Neural progenitor cell (in vitro differentiated cells): ENCODE results near the gene USP17L26. TPM values are rescaled to one million over a fixed set of nuclear protein-coding genes. Genes with fewer than 3 reads are reported as not detected.
"Not testable (repeated sequence)": the region's sequence is repeated elsewhere in the genome, so short reads cannot be mapped to it uniquely, and the experiment has no call there.

ENCODE experiments used
- DNase-seq: peaks from one replicate; pipeline ENCODE4 v3.0.0-alpha.2; 2016; ENCODE audit warnings: low spot score
- H2AFZ ChIP-seq: fragments of 200-600 bp; sonication (generic); replicated peaks from 2 replicates; pipeline ENCODE4 v1.6.1; 2016; ENCODE audit warnings: antibody characterized with exemption
- H3F3A ChIP-seq: fragments of 200-600 bp; sonication (generic); 2 replicates; pipeline ENCODE4 v1.6.1; 2016; ENCODE audit warnings: antibody characterized with exemption, low read depth
- H3K27ac ChIP-seq: fragments of 200-600 bp; sonication (generic); 2 replicates; pipeline ENCODE4 v1.5.1; 2016; ENCODE audit warnings: mild to moderate bottlenecking
- H3K27me3 ChIP-seq: fragments of 200-600 bp; sonication (generic); 2 replicates; pipeline ENCODE4 v1.6.1; 2016; ENCODE audit warnings: mild to moderate bottlenecking, moderate library complexity
- H3K36me3 ChIP-seq: fragments of 200-600 bp; sonication (generic); 2 replicates; pipeline ENCODE4 v1.5.1; 2016
- H3K4me1 ChIP-seq: fragments of 200-600 bp; sonication (generic); 2 replicates; pipeline ENCODE4 v1.6.1; 2016; ENCODE audit warnings: mixed run types
- H3K4me2 ChIP-seq: fragments of 200-600 bp; sonication (generic); 2 replicates; pipeline ENCODE4 v1.6.1; 2016
- H3K4me3 ChIP-seq: fragments of 200-600 bp; sonication (generic); 2 replicates; pipeline ENCODE4 v1.5.1; 2016
- H3K79me2 ChIP-seq: fragments of 200-600 bp; sonication (generic); 2 replicates; pipeline ENCODE4 v1.6.1; 2016; ENCODE audit warnings: low read depth
- H3K9ac ChIP-seq: fragments of 200-600 bp; sonication (generic); 2 replicates; pipeline ENCODE4 v1.6.1; 2016
- H3K9me3 ChIP-seq: fragments of 200-600 bp; sonication (generic); 2 replicates; pipeline ENCODE4 v1.5.1; 2016; ENCODE audit warnings: low read depth
- H4K20me1 ChIP-seq: fragments of 200-600 bp; sonication (generic); 2 replicates; pipeline ENCODE4 v1.6.1; 2016; ENCODE audit warnings: low read depth
- H3K27ac Mint-ChIP-seq: 3 replicates; pipeline ENCODE4 v1.8.0; 2021; ENCODE audit warnings: mixed read lengths
- H3K27me3 Mint-ChIP-seq: 2 replicates; pipeline ENCODE4 v1.8.0; 2022; ENCODE audit warnings: low read depth, mild to moderate bottlenecking, inconsistent platforms, moderate library complexity, mixed read lengths; ENCODE audit not compliant: insufficient read depth
- H3K36me3 Mint-ChIP-seq: 3 replicates; pipeline ENCODE4 v1.8.0; 2021; ENCODE audit warnings: mixed read lengths
- H3K4me1 Mint-ChIP-seq: 3 replicates; pipeline ENCODE4 v1.8.0; 2021; ENCODE audit warnings: mixed read lengths
- H3K4me3 Mint-ChIP-seq: 3 replicates; pipeline ENCODE4 v1.8.0; 2021; ENCODE audit warnings: mild to moderate bottlenecking, moderate library complexity, mixed read lengths
- H3K9me3 Mint-ChIP-seq: 3 replicates; pipeline ENCODE4 v1.8.0; 2020; ENCODE audit warnings: mixed read lengths
- total RNA-seq: library from RNA; depleted of rRNA; stranded (reverse); fragments of >200 nt; gene quantifications from 2 replicates; pipeline ENCODE4 v1.2.3, GENCODE V29; 2015; ENCODE audit warnings: low replicate concordance

The USP17L26 gene, protein sequence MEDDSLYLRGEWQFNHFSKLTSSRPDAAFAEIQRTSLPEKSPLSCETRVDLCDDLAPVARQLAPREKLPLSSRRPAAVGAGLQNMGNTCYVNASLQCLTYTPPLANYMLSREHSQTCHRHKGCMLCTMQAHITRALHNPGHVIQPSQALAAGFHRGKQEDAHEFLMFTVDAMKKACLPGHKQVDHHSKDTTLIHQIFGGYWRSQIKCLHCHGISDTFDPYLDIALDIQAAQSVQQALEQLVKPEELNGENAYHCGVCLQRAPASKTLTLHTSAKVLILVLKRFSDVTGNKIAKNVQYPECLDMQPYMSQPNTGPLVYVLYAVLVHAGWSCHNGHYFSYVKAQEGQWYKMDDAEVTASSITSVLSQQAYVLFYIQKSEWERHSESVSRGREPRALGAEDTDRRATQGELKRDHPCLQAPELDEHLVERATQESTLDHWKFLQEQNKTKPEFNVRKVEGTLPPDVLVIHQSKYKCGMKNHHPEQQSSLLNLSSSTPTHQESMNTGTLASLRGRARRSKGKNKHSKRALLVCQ
- not detected in 2 replicates for total RNA-seq

DNA sequence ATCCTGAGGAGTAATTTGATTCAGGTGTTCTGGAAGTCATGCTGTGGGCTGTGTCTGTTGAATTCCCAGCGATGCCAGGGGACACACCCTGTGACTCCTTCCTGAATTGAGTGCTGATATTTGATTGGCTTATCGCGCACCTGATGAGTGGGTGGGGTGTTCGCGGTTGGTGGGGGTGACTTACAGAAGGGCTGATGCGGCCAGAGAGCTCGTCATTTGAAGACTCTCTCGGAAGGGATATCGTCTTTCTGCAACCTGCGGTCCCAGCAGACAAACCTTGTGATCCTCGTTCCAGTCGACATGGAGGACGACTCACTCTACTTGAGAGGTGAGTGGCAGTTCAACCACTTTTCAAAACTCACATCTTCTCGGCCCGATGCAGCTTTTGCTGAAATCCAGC, at the start of gene USP17L26:
Gene USP17L26 (plus strand): TSS at position 301 of the 400 bp plus-strand sequence. CDS start 0 bp downstream, at position 301.
- H3K4me2 ChIP-seq, H3K4me1 Mint-ChIP-seq, H3K4me1 ChIP-seq, H3K27me3 Mint-ChIP-seq, H3K27ac ChIP-seq, H3K27ac Mint-ChIP-seq, H3K9ac ChIP-seq, H3K9me3 ChIP-seq, H3K4me3 ChIP-seq, H3K9me3 Mint-ChIP-seq, H3K4me3 Mint-ChIP-seq, H4K20me1 ChIP-seq, DNase-seq, H3K36me3 ChIP-seq, H3F3A ChIP-seq, H3K36me3 Mint-ChIP-seq, H3K27me3 ChIP-seq, H3K79me2 ChIP-seq, H2AFZ ChIP-seq: not testable (repeated sequence)

- H3K4me1 ChIP-seq, H4K20me1 ChIP-seq, DNase-seq, H3K79me2 ChIP-seq, H3K4me3 ChIP-seq, H2AFZ ChIP-seq, H3K4me1 Mint-ChIP-seq, H3K27me3 ChIP-seq, H3K27ac Mint-ChIP-seq, H3K27me3 Mint-ChIP-seq, H3K9me3 Mint-ChIP-seq, H3K9me3 ChIP-seq, H3K27ac ChIP-seq, H3F3A ChIP-seq, H3K4me2 ChIP-seq, H3K9ac ChIP-seq, H3K36me3 ChIP-seq, H3K4me3 Mint-ChIP-seq, H3K36me3 Mint-ChIP-seq: not testable (repeated sequence)
Observed at GRCh38 chr4:9324191-9324590, 10.3 kb upstream of the USP17L26 start.

DNA sequence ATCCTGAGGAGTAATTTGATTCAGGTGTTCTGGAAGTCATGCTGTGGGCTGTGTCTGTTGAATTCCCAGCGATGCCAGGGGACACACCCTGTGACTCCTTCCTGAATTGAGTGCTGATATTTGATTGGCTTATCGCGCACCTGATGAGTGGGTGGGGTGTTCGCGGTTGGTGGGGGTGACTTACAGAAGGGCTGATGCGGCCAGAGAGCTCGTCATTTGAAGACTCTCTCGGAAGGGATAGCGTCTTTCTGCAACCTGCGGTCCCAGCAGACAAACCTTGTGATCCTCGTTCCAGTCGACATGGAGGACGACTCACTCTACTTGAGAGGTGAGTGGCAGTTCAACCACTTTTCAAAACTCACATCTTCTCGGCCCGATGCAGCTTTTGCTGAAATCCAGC, 9.6 kb upstream of the USP17L26 start, which contains the start of gene USP17L24:
Gene USP17L24 (plus strand): TSS at position 301 of the 400 bp plus-strand sequence. CDS start 0 bp downstream, at position 301.
- not testable (repeated sequence) for H2AFZ ChIP-seq, H3K4me1 Mint-ChIP-seq, H3K27me3 ChIP-seq, H3F3A ChIP-seq, H3K4me3 Mint-ChIP-seq, H3K36me3 Mint-ChIP-seq, H4K20me1 ChIP-seq, H3K9ac ChIP-seq, H3K9me3 Mint-ChIP-seq, H3K4me2 ChIP-seq, H3K27me3 Mint-ChIP-seq, H3K4me1 ChIP-seq, H3K27ac Mint-ChIP-seq, H3K36me3 ChIP-seq, H3K27ac ChIP-seq, H3K79me2 ChIP-seq, H3K4me3 ChIP-seq, DNase-seq, H3K9me3 ChIP-seq

- not testable (repeated sequence) for H3K4me3 ChIP-seq, H3F3A ChIP-seq, H3K4me1 ChIP-seq, H3K9me3 Mint-ChIP-seq, H2AFZ ChIP-seq, DNase-seq, H3K9me3 ChIP-seq, H3K79me2 ChIP-seq, H3K36me3 Mint-ChIP-seq, H3K4me2 ChIP-seq, H3K9ac ChIP-seq, H3K4me3 Mint-ChIP-seq, H4K20me1 ChIP-seq, H3K27ac ChIP-seq, H3K4me1 Mint-ChIP-seq, H3K27ac Mint-ChIP-seq, H3K36me3 ChIP-seq, H3K27me3 Mint-ChIP-seq, H3K27me3 ChIP-seq
Observed at GRCh38 chr4:9329611-9330010, 4.8 kb upstream of the USP17L26 start, which contains the start of gene USP17L25. Gene USP17L25 (plus strand): TSS chr4:9329911. CDS start chr4:9329911, 0 bp downstream.

DNA sequence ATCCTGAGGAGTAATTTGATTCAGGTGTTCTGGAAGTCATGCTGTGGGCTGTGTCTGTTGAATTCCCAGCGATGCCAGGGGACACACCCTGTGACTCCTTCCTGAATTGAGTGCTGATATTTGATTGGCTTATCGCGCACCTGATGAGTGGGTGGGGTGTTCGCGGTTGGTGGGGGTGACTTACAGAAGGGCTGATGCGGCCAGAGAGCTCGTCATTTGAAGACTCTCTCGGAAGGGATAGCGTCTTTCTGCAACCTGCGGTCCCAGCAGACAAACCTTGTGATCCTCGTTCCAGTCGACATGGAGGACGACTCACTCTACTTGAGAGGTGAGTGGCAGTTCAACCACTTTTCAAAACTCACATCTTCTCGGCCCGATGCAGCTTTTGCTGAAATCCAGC, 4.6 kb downstream of the USP17L26 start, which contains the start of gene USP17L5:
Gene USP17L5 (plus strand): TSS at position 301 of the 400 bp plus-strand sequence. CDS start 0 bp downstream, at position 301.
- H3K36me3 ChIP-seq, H3K4me1 Mint-ChIP-seq, H3K79me2 ChIP-seq, H3K4me1 ChIP-seq, H3K9me3 Mint-ChIP-seq, DNase-seq, H3K27ac ChIP-seq, H2AFZ ChIP-seq, H3K27me3 ChIP-seq, H3K4me3 Mint-ChIP-seq, H3K27me3 Mint-ChIP-seq, H3F3A ChIP-seq, H3K36me3 Mint-ChIP-seq, H3K9ac ChIP-seq, H3K27ac Mint-ChIP-seq, H4K20me1 ChIP-seq, H3K9me3 ChIP-seq, H3K4me3 ChIP-seq, H3K4me2 ChIP-seq: not testable (repeated sequence)

DNA sequence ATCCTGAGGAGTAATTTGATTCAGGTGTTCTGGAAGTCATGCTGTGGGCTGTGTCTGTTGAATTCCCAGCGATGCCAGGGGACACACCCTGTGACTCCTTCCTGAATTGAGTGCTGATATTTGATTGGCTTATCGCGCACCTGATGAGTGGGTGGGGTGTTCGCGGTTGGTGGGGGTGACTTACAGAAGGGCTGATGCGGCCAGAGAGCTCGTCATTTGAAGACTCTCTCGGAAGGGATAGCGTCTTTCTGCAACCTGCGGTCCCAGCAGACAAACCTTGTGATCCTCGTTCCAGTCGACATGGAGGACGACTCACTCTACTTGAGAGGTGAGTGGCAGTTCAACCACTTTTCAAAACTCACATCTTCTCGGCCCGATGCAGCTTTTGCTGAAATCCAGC, 9.4 kb downstream of the USP17L26 start, which contains the start of gene USP17L27:
Gene USP17L27 (plus strand): TSS at position 301 of the 400 bp plus-strand sequence. CDS start 0 bp downstream, at position 301.
- H3K27me3 ChIP-seq, H3K9me3 Mint-ChIP-seq, H3K9me3 ChIP-seq, H3K4me3 ChIP-seq, H3K27ac Mint-ChIP-seq, H3K27me3 Mint-ChIP-seq, H3K79me2 ChIP-seq, H3K4me1 Mint-ChIP-seq, DNase-seq, H3K27ac ChIP-seq, H3K4me2 ChIP-seq, H3K4me1 ChIP-seq, H3K9ac ChIP-seq, H3K4me3 Mint-ChIP-seq, H3K36me3 Mint-ChIP-seq, H4K20me1 ChIP-seq, H3F3A ChIP-seq, H3K36me3 ChIP-seq, H2AFZ ChIP-seq: not testable (repeated sequence)

DNA sequence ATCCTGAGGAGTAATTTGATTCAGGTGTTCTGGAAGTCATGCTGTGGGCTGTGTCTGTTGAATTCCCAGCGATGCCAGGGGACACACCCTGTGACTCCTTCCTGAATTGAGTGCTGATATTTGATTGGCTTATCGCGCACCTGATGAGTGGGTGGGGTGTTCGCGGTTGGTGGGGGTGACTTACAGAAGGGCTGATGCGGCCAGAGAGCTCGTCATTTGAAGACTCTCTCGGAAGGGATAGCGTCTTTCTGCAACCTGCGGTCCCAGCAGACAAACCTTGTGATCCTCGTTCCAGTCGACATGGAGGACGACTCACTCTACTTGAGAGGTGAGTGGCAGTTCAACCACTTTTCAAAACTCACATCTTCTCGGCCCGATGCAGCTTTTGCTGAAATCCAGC, 14.1 kb downstream of the USP17L26 start, which contains the start of gene USP17L28:
Gene USP17L28 (plus strand): TSS at position 301 of the 400 bp plus-strand sequence. CDS start 0 bp downstream, at position 301.
- H3K4me2 ChIP-seq, H3K27me3 ChIP-seq, H3K9me3 ChIP-seq, H3K4me3 ChIP-seq, H3K4me1 ChIP-seq, DNase-seq, H3K27ac Mint-ChIP-seq, H3K36me3 Mint-ChIP-seq, H3K9me3 Mint-ChIP-seq, H3K27ac ChIP-seq, H3K36me3 ChIP-seq, H3K79me2 ChIP-seq, H3K27me3 Mint-ChIP-seq, H3K9ac ChIP-seq, H3K4me3 Mint-ChIP-seq, H4K20me1 ChIP-seq, H3K4me1 Mint-ChIP-seq, H2AFZ ChIP-seq, H3F3A ChIP-seq: not testable (repeated sequence)

DNA sequence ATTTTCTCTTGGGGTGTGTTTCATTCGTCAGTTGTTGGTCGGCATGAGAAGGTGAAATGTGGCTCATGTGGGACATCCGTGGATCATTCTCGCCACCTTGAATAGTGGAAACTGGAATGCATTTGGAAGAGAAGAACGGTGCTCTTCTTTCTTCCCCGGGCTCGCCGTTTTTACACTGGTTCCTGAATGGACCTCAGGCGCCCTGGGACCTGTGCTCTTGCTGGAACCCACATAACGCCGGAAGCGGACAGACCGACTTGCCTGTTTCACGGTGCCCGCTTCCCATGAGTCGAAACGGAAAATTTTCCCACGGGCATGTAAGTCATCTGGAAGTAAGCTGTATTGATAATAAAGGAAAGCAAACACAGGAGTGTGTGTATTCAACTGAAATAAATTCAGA, 16.4 kb downstream of the USP17L26 start:
- not testable (repeated sequence) for H2AFZ ChIP-seq, H3K4me1 Mint-ChIP-seq, H4K20me1 ChIP-seq, H3K79me2 ChIP-seq, H3K4me3 Mint-ChIP-seq, H3K9ac ChIP-seq, H3K27ac ChIP-seq, H3K4me2 ChIP-seq, H3K4me1 ChIP-seq, H3K36me3 Mint-ChIP-seq, H3K27me3 Mint-ChIP-seq, H3K9me3 Mint-ChIP-seq, DNase-seq, H3K27ac Mint-ChIP-seq, H3K4me3 ChIP-seq, H3K9me3 ChIP-seq, H3K27me3 ChIP-seq, H3K36me3 ChIP-seq, H3F3A ChIP-seq
